Measurements from ENCODE around the gene ANKRD60. TPM values are rescaled to one million over a fixed set of nuclear protein-coding genes. Genes with fewer than 3 reads are reported as not detected.

The ANKRD60 gene
- polyA plus RNA-seq, 2 of the 4 experiments (the other 2 are of a cell fraction) = not detected

DNA sequence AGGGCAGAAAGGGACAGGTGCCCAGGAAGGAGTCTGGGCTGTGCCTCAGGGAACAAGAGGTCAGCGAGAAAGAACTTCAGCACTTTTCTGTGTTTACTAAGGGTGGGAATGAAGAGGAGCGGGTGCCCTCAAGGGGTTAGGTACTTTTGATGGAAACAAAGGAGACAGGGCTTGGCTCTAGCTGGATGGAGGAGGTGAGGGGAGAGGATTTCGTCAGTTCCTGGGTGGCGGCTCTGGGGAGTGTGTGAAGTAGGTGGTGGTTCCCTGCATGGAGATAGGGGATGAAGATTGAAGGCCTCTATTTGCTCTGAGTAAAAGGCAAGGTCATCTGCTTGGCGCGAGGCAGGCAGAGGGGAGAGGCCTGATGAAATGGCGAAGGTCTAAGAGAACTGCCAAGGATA lies 40.0 kb upstream of the ANKRD60 start (continued):
- TF ChIP-seq, protein P1, sequence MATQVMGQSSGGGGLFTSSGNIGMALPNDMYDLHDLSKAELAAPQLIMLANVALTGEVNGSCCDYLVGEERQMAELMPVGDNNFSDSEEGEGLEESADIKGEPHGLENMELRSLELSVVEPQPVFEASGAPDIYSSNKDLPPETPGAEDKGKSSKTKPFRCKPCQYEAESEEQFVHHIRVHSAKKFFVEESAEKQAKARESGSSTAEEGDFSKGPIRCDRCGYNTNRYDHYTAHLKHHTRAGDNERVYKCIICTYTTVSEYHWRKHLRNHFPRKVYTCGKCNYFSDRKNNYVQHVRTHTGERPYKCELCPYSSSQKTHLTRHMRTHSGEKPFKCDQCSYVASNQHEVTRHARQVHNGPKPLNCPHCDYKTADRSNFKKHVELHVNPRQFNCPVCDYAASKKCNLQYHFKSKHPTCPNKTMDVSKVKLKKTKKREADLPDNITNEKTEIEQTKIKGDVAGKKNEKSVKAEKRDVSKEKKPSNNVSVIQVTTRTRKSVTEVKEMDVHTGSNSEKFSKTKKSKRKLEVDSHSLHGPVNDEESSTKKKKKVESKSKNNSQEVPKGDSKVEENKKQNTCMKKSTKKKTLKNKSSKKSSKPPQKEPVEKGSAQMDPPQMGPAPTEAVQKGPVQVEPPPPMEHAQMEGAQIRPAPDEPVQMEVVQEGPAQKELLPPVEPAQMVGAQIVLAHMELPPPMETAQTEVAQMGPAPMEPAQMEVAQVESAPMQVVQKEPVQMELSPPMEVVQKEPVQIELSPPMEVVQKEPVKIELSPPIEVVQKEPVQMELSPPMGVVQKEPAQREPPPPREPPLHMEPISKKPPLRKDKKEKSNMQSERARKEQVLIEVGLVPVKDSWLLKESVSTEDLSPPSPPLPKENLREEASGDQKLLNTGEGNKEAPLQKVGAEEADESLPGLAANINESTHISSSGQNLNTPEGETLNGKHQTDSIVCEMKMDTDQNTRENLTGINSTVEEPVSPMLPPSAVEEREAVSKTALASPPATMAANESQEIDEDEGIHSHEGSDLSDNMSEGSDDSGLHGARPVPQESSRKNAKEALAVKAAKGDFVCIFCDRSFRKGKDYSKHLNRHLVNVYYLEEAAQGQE (IDR thresholded peaks at IDR 0.05) = no peak
- no peak for TF ChIP-seq EP300 (IDR thresholded peaks at IDR 0.05)

DNA sequence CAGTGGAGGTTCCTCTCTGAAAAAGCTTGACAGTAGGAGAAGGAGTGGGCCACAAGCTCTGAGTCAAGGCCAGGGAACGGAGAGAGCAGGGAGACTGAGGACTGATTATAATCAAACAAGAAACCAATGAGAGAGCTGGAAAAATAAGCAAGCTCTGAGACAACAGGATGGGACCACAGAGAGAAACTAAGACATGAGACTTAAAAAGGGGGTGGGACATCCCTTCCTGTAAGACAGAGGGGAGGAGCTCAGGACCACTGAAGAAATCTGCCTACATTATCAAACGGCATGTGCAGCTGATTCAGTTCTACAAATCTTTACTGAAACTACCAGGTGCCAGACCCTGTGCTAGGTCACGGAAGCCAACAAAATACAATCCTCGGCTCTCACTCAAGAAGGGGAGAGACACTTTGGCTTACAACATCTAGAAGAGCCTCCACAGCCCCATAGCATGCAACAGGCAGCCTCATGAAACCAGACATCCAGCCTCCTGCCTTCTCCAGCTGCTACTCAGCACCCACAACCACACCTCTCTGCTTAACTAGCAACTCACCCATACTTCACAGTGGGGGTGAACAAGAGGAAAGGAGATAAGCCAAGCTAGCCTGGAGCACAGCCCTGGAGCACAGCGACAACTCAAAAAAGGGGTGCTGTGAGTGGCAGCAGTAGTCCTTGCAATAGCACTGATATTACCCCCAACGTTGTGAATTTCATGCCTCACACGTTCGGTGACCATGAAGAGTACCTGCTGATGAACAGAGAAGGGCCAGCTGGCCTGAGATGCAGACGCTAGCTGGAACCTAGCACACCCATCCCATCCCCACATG lies 39.1 kb upstream of the ANKRD60 start:
- FAIRE-seq (no peak), ATAC-seq (no peak), DNase-seq (ENCODE audit: low read depth in 1 of 2, low spot score in 1 of 2) (no peak)
- Histone ChIP-seq H3K4me2 (no peak overlapping the region), H3K27ac (no peak overlapping the region), H3K9me3 (no peaks in the 10 kb centered on the region), H3K4me3 (no peak overlapping the region), H3K4me1 (no peaks in the 10 kb centered on the region)
- ChIA-PET POLR2A (no interaction called here), CTCF (interaction anchor here (0.6 to 2.2 kb wide), 4 partner anchors 22 to 149 kb away, joined by 3 to 6 read pairs (median 5); no protein-coding TSS in a partner anchor)
- TF ChIP-seq SREBF2 (IDR thresholded peaks at IDR 0.05) = no peak
- TF ChIP-seq JUNB (IDR thresholded peaks at IDR 0.05) = no peak
- TF ChIP-seq FOSL2 (IDR thresholded peaks at IDR 0.05) = no peak
- no peak for TF ChIP-seq FOSL2 (CRISPR knock-in tag; IDR thresholded peaks at IDR 0.05)
- TF ChIP-seq RFX5 (IDR thresholded peaks at IDR 0.05) = no peak
- no peak for TF ChIP-seq BHLHE40 (IDR thresholded peaks at IDR 0.05; ENCODE audit: low read depth, low read length)
- TF ChIP-seq POLR2A (IDR thresholded peaks at IDR 0.05; ENCODE audit: low read length) = no peak
- no peak for TF ChIP-seq KDM1A (IDR thresholded peaks at IDR 0.05; ENCODE audit: low read depth)
- TF ChIP-seq POLR2AphosphoS2 (conservative IDR thresholded peaks at IDR 0.05; ENCODE audit: low read length) = no peak
- no peak for TF ChIP-seq EP300 (IDR thresholded peaks at IDR 0.05)
- TF ChIP-seq, protein P2, sequence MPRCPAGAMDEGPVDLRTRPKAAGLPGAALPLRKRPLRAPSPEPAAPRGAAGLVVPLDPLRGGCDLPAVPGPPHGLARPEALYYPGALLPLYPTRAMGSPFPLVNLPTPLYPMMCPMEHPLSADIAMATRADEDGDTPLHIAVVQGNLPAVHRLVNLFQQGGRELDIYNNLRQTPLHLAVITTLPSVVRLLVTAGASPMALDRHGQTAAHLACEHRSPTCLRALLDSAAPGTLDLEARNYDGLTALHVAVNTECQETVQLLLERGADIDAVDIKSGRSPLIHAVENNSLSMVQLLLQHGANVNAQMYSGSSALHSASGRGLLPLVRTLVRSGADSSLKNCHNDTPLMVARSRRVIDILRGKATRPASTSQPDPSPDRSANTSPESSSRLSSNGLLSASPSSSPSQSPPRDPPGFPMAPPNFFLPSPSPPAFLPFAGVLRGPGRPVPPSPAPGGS (IDR thresholded peaks at IDR 0.05) = no peak
- TF ChIP-seq HOXA7 (CRISPR knock-in tag; IDR thresholded peaks at IDR 0.05) = no peak
- TF ChIP-seq PHF8 (IDR thresholded peaks at IDR 0.05; ENCODE audit: borderline replicate concordance, low read depth) = no peak
- no peak for TF ChIP-seq CHD2 (IDR thresholded peaks at IDR 0.05; ENCODE audit: low read length, partially characterized antibody)
- TF ChIP-seq, protein P3, sequence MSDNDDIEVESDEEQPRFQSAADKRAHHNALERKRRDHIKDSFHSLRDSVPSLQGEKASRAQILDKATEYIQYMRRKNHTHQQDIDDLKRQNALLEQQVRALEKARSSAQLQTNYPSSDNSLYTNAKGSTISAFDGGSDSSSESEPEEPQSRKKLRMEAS (IDR thresholded peaks at IDR 0.05) = no peak
- TF ChIP-seq, protein P4, sequence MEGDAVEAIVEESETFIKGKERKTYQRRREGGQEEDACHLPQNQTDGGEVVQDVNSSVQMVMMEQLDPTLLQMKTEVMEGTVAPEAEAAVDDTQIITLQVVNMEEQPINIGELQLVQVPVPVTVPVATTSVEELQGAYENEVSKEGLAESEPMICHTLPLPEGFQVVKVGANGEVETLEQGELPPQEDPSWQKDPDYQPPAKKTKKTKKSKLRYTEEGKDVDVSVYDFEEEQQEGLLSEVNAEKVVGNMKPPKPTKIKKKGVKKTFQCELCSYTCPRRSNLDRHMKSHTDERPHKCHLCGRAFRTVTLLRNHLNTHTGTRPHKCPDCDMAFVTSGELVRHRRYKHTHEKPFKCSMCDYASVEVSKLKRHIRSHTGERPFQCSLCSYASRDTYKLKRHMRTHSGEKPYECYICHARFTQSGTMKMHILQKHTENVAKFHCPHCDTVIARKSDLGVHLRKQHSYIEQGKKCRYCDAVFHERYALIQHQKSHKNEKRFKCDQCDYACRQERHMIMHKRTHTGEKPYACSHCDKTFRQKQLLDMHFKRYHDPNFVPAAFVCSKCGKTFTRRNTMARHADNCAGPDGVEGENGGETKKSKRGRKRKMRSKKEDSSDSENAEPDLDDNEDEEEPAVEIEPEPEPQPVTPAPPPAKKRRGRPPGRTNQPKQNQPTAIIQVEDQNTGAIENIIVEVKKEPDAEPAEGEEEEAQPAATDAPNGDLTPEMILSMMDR (IDR thresholded peaks at IDR 0.05) = no peak
- 87% methylated on average over 9 of the region's 9 CpGs for WGBS (ENCODE audit: missing lambda C conversion rate)

DNA sequence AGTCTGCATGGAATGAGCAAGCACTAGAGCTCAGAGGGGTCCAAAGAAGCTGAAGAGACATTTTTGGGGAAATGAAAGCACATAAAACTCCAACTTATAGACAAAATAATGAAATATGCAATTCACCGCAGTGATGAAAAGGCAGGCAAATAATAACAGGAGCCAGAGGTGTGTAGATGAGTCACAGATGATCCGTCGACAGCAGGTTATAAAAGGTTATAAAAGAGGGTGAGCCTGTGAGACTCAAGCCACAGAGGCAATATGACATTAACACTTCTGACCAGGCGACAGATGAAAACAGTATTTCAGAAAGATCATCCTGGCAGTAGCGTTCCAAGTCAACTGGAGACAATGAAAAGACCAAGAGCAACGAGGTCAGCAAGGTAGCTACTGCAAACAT lies 35.8 kb upstream of the ANKRD60 start:
- POLR2A ChIA-PET = no interaction called here
- H3K27ac ChIP-seq = no peak overlapping the region
- DNase-seq (ENCODE audit: low read depth in 1 of 2, low spot score in 1 of 2) = no peak
- TF ChIP-seq NR3C1 (IDR thresholded peaks at IDR 0.05) (no peak), CHD2 (IDR thresholded peaks at IDR 0.05; ENCODE audit: low read length, partially characterized antibody) (no peak), SMC3 (IDR thresholded peaks at IDR 0.05) (no peak), NFE2L2 (conservative IDR thresholded peaks at IDR 0.05; ENCODE audit: low read length) (no peak), JUNB (IDR thresholded peaks at IDR 0.05) (no peak), PHF8 (IDR thresholded peaks at IDR 0.05; ENCODE audit: borderline replicate concordance, low read depth) (no peak), RARB (CRISPR knock-in tag; IDR thresholded peaks at IDR 0.05) (no peak), RAD21 (conservative IDR thresholded peaks at IDR 0.05 in 1 of 2, IDR thresholded peaks at IDR 0.05 in 1 of 2) (no peak), ZSCAN20 (CRISPR knock-in tag; IDR thresholded peaks at IDR 0.05) (no peak), ZC3H11A (IDR thresholded peaks at IDR 0.05) (no peak)
- TF ChIP-seq, protein P5, sequence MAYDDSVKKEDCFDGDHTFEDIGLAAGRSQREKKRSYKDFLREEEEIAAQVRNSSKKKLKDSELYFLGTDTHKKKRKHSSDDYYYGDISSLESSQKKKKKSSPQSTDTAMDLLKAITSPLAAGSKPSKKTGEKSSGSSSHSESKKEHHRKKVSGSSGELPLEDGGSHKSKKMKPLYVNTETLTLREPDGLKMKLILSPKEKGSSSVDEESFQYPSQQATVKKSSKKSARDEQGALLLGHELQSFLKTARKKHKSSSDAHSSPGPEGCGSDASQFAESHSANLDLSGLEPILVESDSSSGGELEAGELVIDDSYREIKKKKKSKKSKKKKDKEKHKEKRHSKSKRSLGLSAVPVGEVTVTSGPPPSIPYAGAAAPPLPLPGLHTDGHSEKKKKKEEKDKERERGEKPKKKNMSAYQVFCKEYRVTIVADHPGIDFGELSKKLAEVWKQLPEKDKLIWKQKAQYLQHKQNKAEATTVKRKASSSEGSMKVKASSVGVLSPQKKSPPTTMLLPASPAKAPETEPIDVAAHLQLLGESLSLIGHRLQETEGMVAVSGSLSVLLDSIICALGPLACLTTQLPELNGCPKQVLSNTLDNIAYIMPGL (CRISPR knock-in tag; IDR thresholded peaks at IDR 0.05; ENCODE audit: borderline replicate concordance) = no peak

More for the DNA sequence above, 35.8 kb upstream of the ANKRD60 start:
- no peaks in the 10 kb centered on the region for H3K4me1 ChIP-seq
- no peak overlapping the region for H3K4me3 ChIP-seq
- 72% methylated on average over 6 of the region's 6 CpGs for WGBS (ENCODE audit: missing lambda C conversion rate)
- H3K9me3 ChIP-seq = no peaks in the 10 kb centered on the region
- CTCF ChIA-PET = interaction anchor here (1.6 kb wide), 1 partner anchor 10 kb away, joined by 3 read pairs; no protein-coding TSS in a partner anchor
- H3K4me2 ChIP-seq = no peak overlapping the region
- ATAC-seq (no peak), FAIRE-seq (no peak)

Measured in A549 (cell line).